Activated T-helper 1 cell treated with anti-CD3 and anti-CD28 coated beads, Interleukin-12 subunit alpha, Interleukin-12 subunit beta, Interleukin-2, Interleukin-4 antibody, amounts not matched to agents 30 ng/mL and 10 ng/mL and 1 ng/mL, durations not matched to agents 14 hours and 24 hours and 36 hours (primary cell): ENCODE results near the gene TEX48. TPM values are rescaled to one million over a fixed set of nuclear protein-coding genes. Genes with fewer than 3 reads are reported as not detected.
A peak's percentile ranks its signal among the peaks of the same experiment; 100 is the strongest.

Source experiments
- DNase-seq: peaks from one replicate; pipeline ENCODE4 v3.0.0; 2021; ENCODE audit warnings: low spot score
- H3K27ac Mint-ChIP-seq: one replicate; pipeline ENCODE4 v1.8.0; 2021; ENCODE audit warnings: mild to moderate bottlenecking, mixed read lengths
- H3K27me3 Mint-ChIP-seq: one replicate; pipeline ENCODE4 v1.8.0; 2022; ENCODE audit warnings: mild to moderate bottlenecking, moderate library complexity, mixed read lengths; ENCODE audit not compliant: insufficient read depth
- H3K36me3 Mint-ChIP-seq: one replicate; pipeline ENCODE4 v1.8.0; 2021; ENCODE audit warnings: low read depth, mixed read lengths
- H3K4me1 Mint-ChIP-seq: one replicate; pipeline ENCODE4 v1.8.0; 2021; ENCODE audit warnings: low read depth, mixed read lengths
- H3K4me3 Mint-ChIP-seq: one replicate; pipeline ENCODE4 v1.8.0; 2021; ENCODE audit warnings: mild to moderate bottlenecking, moderate library complexity, mixed read lengths
- H3K9me3 Mint-ChIP-seq: one replicate; pipeline ENCODE4 v1.8.0; 2021; ENCODE audit warnings: mixed read lengths
- intact Hi-C: fragments of 100-400 bp; cut with micrococcal nuclease; formaldehyde crosslinking; loops from one replicate; pipeline ENCODE4 v1.15.1; 2024
- total RNA-seq: library from RNA; stranded (reverse); gene quantifications from 2 replicates; pipeline ENCODE4 v1.2.3, GENCODE V29; 2022

Gene TEX48
- total RNA-seq, 1 donor from 2014 or later, result 1.2 TPM

DNA sequence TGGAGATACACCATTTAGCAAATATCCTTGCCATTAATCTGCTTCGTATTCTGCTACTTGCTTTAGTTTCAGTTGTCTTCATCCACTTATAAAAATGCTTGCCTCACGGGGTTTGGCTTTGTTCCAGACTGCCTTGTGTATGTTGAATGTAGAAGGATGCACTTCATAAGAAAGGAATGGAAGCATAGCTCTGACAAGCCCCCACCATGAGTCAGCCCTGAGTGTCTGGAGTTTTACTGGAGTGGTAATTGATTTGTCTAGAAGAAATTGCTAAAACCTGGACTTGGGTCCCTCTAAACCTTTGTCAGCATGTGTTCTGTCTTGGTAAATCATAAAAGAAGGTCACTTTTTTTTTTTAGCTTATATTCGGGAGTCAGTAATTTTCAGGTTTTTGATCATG lies 4.6 kb downstream of the TEX48 start:
- DNase-seq, result no peak

DNA sequence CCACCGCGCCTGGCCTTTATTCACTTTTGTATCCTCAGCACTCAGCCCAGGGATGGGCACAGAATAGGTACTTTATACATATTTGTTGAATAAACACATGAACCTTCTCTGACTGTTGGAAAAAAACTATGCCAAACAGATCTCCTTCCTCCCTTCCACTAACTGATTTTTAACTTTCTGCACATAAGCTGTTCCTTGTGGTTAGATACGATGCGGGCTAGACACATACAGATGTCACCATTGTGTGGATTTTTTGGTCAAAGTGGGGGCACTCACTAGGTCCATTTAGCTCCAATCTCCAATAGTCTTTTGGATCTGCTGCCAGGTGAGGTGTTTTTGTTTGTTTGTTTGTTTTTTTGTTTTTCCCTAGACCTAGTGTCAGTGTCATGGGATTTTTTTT lies 5.1 kb downstream of the TEX48 start:
- Mint-ChIP-seq H3K27me3 (peaks cover 4% of the 10 kb centered on the region), H3K4me3 (no peak overlapping the region), H3K9me3 (peaks cover 3% of the 10 kb centered on the region), H3K36me3 (peaks cover 7% of the 10 kb centered on the region), H3K4me1 (peaks cover 70% of the 10 kb centered on the region), H3K27ac (peak overlapping the region; percentile 20)
- no peak for DNase-seq
- intact Hi-C loops, result no loop called here

More for the DNA sequence above, 4.6 kb downstream of the TEX48 start:
- H3K4me1 Mint-ChIP-seq, result peaks cover 73% of the 10 kb centered on the region
- intact Hi-C loops, result no loop called here
- no peak overlapping the region for H3K27ac Mint-ChIP-seq
- H3K9me3 Mint-ChIP-seq, result peaks cover 3% of the 10 kb centered on the region
- H3K36me3 Mint-ChIP-seq, result peaks cover 7% of the 10 kb centered on the region
- H3K4me3 Mint-ChIP-seq, result no peak overlapping the region
- H3K27me3 Mint-ChIP-seq, result peaks cover 4% of the 10 kb centered on the region

DNA sequence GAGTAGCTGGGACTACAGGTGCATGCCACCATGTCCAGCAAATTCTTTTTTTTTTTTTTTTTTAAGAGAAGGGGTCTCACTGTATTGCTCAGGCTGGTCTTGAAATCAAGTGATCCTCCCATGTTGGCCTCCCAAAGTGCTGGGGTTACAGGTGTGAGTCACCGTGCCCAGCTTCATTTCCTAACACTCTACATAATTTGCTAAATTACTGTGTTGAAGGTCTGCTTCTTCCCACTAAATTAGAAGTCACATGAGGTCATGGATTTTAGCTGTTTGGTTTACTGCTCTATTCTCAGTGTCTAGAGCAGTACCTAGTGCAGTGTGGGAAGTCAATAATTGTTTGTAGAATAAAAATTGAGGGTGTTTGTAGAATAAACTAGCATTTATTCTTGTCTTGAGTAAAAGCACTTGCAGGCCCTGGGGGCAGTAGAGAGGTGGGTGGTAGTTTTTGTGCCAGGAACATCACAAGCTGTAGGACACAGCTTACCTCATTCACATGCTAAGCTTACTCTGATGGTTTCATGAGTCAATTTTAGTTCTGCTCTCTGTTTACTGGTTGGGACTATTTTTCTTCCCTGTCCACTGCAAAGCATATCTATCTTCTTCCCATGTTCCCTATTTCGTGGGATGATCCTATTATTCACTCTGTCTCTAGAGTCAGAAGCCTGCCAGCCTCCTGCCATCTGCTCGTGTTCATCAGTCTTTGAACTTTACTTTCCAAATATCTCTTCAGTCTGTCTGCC lies 7.0 kb downstream of the TEX48 start:
- Mint-ChIP-seq H3K27ac (peak overlapping the region; percentile 21), H3K27me3 (peaks cover 4% of the 10 kb centered on the region), H3K9me3 (peaks cover 10% of the 10 kb centered on the region), H3K4me3 (no peak overlapping the region), H3K36me3 (peaks cover 7% of the 10 kb centered on the region), H3K4me1 (peaks cover 54% of the 10 kb centered on the region)
- no peak for DNase-seq
- intact Hi-C loops, result no loop called here

DNA sequence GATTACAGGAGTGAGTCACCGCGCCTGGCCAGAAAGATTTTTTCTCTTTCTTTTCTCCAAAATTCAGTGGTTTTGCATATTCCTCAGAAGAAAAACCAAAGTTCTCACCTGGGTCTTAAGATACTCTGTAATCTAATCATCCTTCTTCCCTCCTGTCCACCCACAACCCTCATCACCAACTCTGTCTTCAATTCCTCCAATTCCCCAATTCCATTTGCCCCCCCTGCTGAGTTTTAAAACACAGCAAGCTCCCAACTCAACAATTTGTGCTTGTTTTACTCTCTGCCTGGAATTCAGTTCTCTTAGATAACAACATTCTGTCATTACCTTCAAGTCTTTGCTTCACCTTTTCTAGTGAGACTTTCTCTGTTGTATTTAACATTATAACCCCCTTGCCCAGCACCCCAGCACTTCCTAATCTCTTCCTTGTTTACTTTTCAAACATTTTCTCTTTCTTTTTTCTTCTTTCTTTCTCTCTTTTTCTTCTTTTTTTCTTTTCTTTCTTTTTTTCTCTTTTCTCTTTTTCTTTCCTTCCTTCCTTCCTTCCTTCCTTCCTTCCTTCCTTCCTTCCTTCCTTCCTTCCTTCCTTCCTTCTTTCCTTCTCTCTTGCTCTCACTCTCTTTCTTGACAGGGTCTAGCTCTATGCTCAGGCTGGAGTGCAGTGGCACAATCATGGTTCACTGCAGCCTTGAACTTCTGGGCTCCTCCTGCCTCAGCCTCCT lies 7.8 kb downstream of the TEX48 start:
- H3K36me3 Mint-ChIP-seq, result peaks cover 7% of the 10 kb centered on the region
- peaks cover 4% of the 10 kb centered on the region for H3K27me3 Mint-ChIP-seq
- intact Hi-C loops, result no loop called here
- DNase-seq, result no peak
- H3K4me3 Mint-ChIP-seq, result no peak overlapping the region
- H3K4me1 Mint-ChIP-seq, result peaks cover 50% of the 10 kb centered on the region
- peaks cover 10% of the 10 kb centered on the region for H3K9me3 Mint-ChIP-seq
- peak overlapping the region; percentile 4 for H3K27ac Mint-ChIP-seq

DNA sequence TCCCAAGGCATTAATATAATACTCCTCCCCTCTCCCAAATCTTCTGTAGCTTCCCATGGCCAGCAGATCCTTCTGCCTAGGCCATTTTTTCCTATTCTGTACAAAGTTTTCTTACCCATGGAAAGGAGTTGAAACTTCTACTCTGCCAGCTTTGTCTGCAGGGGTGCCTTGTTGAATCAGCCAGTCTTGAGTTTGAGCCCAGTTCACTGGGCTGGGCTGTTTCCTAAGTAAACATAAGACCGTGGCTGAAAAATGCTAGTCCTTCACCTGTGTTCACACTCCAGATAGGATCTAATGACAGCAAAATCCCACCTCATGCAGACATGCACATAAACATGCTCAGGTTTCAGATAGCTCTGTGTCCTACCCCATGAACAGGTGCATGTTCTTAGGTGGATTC lies 10.4 kb downstream of the TEX48 start:
- Mint-ChIP-seq H3K4me3 (no peak overlapping the region), H3K4me1 (peaks cover 34% of the 10 kb centered on the region), H3K9me3 (peaks cover 10% of the 10 kb centered on the region), H3K27ac (no peak overlapping the region), H3K27me3 (peaks cover 6% of the 10 kb centered on the region), H3K36me3 (peaks cover 5% of the 10 kb centered on the region)
- intact Hi-C loops, result no loop called here
- no peak for DNase-seq

DNA sequence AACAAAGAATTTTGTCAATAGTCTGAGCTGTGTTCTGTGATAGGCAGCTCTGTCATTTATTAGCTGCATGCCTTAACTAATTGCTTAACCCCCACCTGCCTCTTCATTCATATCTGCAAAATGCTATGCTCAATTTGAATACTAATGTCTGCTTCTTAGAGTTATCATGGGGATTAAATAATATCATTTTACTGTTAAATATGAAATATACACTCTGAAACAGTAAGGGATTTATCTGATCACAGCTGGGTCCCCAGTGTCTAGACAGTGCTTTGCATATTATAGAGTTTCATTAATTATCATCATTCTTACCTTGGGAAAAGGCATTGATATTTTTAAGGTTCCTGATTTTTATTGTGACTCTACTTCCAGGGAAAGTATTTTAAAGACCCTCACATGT lies 12.0 kb downstream of the TEX48 start:
- no peak for DNase-seq
- peaks cover 10% of the 10 kb centered on the region for H3K9me3 Mint-ChIP-seq
- H3K4me3 Mint-ChIP-seq, result no peak overlapping the region
- intact Hi-C loops, result loop anchor here (10.0 kb wide), 2 partner anchors 1905 to 1995 kb away; no protein-coding TSS in a partner anchor
- H3K27me3 Mint-ChIP-seq, result peaks cover 10% of the 10 kb centered on the region
- H3K4me1 Mint-ChIP-seq, result peaks cover 28% of the 10 kb centered on the region
- H3K27ac Mint-ChIP-seq, result no peak overlapping the region
- H3K36me3 Mint-ChIP-seq, result peaks cover 5% of the 10 kb centered on the region

DNA sequence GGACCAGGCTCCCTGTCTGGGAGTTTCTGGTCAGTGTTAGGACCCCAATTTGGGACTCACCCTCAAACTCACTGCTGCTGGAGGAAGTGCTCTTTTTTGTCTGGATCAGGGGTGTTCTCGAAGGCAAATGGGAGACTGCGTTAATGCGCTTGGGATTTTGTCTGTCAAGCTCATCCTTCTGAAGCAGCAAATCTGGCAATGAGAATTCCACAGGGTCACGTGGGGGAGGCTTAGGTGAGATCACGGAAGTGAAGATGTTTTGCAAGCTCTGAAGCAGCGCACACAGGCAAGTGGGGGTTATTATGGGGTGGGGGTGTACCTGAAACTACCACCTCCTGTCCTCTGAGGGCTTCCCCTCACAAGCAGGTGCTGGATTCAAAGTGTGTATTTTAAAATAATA lies 13.8 kb downstream of the TEX48 start:
- DNase-seq, result no peak
- Mint-ChIP-seq H3K4me3 (no peak overlapping the region), H3K27ac (no peak overlapping the region), H3K27me3 (peaks cover 13% of the 10 kb centered on the region), H3K4me1 (peaks cover 11% of the 10 kb centered on the region), H3K36me3 (peaks cover 2% of the 10 kb centered on the region), H3K9me3 (peaks cover 7% of the 10 kb centered on the region)
- intact Hi-C loops, result loop anchor here (10.0 kb wide), 2 partner anchors 1907 to 1997 kb away; no protein-coding TSS in a partner anchor

DNA sequence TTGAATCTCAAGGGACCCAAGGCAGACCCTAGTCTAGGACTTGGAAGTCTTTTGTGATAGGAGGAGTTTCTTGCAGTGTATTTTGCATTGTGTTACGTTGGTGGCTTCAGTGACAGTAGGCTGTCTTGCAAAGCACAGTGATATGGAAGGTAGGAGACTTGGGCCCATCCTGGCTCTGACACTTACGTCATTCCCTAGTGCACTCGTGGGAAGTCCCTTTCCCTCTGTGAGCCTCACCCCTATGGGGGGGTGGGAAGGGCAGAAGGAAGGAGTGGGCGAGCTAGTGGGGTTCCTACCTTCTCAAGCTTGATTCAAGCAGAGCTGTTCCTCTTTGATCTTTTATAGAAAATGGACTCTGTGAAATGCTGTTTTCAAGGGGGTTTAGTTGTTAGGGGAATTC lies 15.1 kb downstream of the TEX48 start:
- no peaks in the 10 kb centered on the region for H3K36me3 Mint-ChIP-seq
- peaks cover 7% of the 10 kb centered on the region for H3K9me3 Mint-ChIP-seq
- no peak for DNase-seq
- H3K4me1 Mint-ChIP-seq, result peaks cover 17% of the 10 kb centered on the region
- H3K4me3 Mint-ChIP-seq, result no peak overlapping the region
- intact Hi-C loops, result loop anchor here (10.0 kb wide), 2 partner anchors 1908 to 1998 kb away; no protein-coding TSS in a partner anchor
- no peak overlapping the region for H3K27ac Mint-ChIP-seq
- peaks cover 16% of the 10 kb centered on the region for H3K27me3 Mint-ChIP-seq

DNA sequence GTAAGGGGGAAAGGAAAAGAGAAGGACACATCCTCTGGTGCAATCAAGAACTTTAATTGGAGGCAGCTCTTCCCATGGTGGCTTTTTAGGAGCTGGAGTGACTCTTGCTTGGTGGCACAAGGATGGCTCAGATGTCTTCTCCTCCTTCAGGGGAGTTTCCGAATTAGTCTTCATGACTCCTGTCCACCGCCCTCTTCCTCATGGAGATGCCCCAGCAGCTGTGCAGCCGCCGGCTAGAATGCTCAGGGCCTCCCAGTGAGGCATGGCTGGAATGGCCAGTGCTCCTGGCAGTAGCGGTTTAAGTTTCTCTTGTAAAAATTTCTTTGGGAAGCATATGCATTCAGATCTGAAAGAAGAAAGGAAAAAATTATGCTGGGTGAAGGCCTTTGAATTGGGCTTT lies 15.6 kb downstream of the TEX48 start:
- DNase-seq, result no peak
- Mint-ChIP-seq H3K27ac (no peak overlapping the region), H3K36me3 (no peaks in the 10 kb centered on the region), H3K27me3 (peaks cover 16% of the 10 kb centered on the region), H3K9me3 (peaks cover 7% of the 10 kb centered on the region), H3K4me1 (peaks cover 17% of the 10 kb centered on the region), H3K4me3 (no peak overlapping the region)
- intact Hi-C loops, result loop anchor here (10.0 kb wide), 2 partner anchors 1908 to 1998 kb away; no protein-coding TSS in a partner anchor

DNA sequence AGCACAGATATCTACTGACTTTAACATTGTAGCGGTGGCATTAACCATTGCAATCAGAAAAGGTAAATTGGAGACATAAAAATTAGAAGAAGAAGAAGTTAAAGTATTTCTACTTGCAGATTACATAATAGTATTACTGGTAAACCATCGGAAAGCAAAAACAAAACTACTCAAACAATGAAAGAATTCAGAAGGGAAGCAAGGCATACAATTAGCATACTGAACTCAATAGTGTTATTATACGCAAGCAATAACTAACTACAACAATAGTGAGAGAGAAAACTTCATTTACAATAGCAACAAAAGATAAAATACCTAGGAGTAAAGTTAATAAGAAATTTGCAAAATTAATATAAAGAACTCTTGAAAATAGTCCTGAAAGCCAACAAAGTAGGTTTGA lies 17.8 kb downstream of the TEX48 start:
- no peak overlapping the region for H3K4me3 Mint-ChIP-seq
- peaks cover 16% of the 10 kb centered on the region for H3K27me3 Mint-ChIP-seq

DNA sequence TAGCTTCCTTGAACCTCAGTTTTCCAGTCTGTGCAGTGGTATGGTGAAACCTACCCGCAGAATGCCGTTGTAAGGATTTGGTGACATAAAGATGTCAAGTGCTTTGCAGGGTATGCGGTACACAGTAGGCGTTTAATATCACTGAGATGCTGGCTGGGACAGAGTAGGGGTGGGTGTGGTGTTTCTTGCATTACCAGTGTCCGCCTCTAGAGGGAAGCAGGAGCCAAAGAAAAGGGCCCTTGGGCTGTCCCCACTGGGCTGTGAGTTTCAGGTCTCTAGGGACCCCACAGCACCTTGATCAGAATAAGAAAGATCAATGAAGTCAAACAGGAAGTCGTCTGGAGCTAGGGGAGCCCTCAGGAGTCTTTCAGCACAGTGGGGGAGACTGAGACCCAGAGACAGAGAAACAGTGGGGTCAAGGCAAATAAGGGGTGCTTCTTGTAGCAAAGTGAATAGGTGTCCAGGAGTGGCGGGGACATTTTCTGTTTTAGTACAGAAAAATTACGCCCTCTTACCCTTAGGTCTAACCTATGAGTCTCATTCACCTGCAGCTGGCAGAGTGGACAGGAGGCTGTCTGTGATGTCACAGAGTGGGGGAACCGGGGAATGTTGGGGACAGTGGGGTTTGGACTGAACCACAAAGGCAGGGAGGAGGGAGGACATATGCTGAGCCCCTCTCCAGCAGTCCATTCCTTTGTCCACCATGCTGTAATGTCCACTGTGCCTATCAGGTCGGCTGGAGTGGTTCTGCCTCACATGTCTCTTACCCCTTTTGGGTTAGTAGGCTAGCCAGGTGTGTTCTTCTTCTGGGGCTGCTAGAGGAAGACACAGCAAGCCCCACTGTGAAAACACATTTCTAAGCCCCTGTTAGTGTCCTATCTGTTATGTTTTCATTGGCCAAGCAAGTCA lies 19.7 kb downstream of the TEX48 start:
- H3K4me3 Mint-ChIP-seq, result no peak overlapping the region
- peaks cover 16% of the 10 kb centered on the region for H3K4me1 Mint-ChIP-seq
- H3K27me3 Mint-ChIP-seq, result peaks cover 13% of the 10 kb centered on the region
- H3K9me3 Mint-ChIP-seq, result no peaks in the 10 kb centered on the region
- intact Hi-C loops, result loop anchor here (1.0 to 10.0 kb wide), 4 partner anchors 352 to 2002 kb away; no protein-coding TSS in a partner anchor
- no peaks in the 10 kb centered on the region for H3K36me3 Mint-ChIP-seq
- DNase-seq, result peak; percentile 54
- H3K27ac Mint-ChIP-seq, result no peak overlapping the region

More for the DNA sequence above, 17.8 kb downstream of the TEX48 start:
- no peaks in the 10 kb centered on the region for H3K36me3 Mint-ChIP-seq
- DNase-seq, result no peak
- H3K27ac Mint-ChIP-seq, result no peak overlapping the region
- H3K9me3 Mint-ChIP-seq, result no peaks in the 10 kb centered on the region
- peaks cover 17% of the 10 kb centered on the region for H3K4me1 Mint-ChIP-seq
- intact Hi-C loops, result loop anchor here (10.0 kb wide), 2 partner anchors 1911 to 2001 kb away; no protein-coding TSS in a partner anchor

DNA sequence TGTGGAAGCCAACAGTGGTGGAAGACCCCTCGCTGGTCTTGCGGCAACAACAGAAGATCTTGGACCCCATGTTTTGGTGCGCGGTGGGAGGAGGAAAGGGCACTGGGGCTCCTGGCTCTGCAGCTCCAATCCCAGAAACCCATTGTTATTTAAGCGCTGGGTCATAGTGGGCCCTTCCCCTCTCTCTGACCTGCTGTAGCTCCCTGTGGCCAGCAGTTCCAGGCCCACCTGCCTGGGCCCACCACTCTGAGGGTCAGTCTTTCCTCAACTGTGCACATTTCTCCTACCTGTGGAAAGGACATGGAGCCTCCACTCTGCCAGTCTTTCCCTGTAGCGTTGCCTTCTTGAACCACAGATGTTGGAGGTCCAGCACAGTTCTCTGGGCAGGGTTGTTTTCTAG lies 24.3 kb downstream of the TEX48 start, which contains the start of gene TEX53:
TEX53 (minus strand) TSS at position 101 of the 400 bp plus-strand sequence; CDS start at position 70, 31 bp downstream.
- H3K27ac Mint-ChIP-seq, result no peak within 1 kb of the TSS
- intact Hi-C loops, result loop anchor here (10.0 kb wide), 1 partner anchor 503 kb away; the partner anchor contains the start of gene COL27A1
- no peaks in the 10 kb centered on the region for H3K9me3 Mint-ChIP-seq
- peaks cover 3% of the 10 kb centered on the region for H3K27me3 Mint-ChIP-seq
- no peak for DNase-seq
- peaks cover 17% of the 10 kb centered on the region for H3K4me1 Mint-ChIP-seq
- H3K36me3 Mint-ChIP-seq, result no peaks in the 10 kb centered on the region
- H3K4me3 Mint-ChIP-seq, result no peak within 1 kb of the TSS
